H9 (cell line): ENCODE measurements around the gene SMAD6. TPM values are rescaled to one million over a fixed set of nuclear protein-coding genes. Genes with fewer than 3 reads are reported as not detected.

Experiments
- DNase-seq: peaks from one replicate; pipeline ENCODE4 v3.0.0-alpha.2; 2017
- H2AFZ ChIP-seq: one replicate; pipeline ENCODE4 v1.6.1; 2013; ENCODE audit warnings: mild to moderate bottlenecking, low read length, control low read depth, moderate library complexity
- H2AK5ac ChIP-seq: 2 replicates; pipeline ENCODE4 v1.6.1; 2013; ENCODE audit warnings: low read length, control low read depth, mixed read lengths; ENCODE audit not compliant: insufficient read length
- H2BK120ac ChIP-seq: one replicate; pipeline ENCODE4 v1.6.1; 2013; ENCODE audit warnings: low read depth, mild to moderate bottlenecking, low read length, control low read depth, inconsistent platforms; ENCODE audit not compliant: poor library complexity, severe bottlenecking
- H2BK12ac ChIP-seq: 2 replicates; pipeline ENCODE4 v1.6.1; 2013; ENCODE audit warnings: low read length, control low read depth, mixed read lengths, low read depth; ENCODE audit not compliant: insufficient read length
- H2BK15ac ChIP-seq: 2 replicates; pipeline ENCODE4 v1.6.1; 2013; ENCODE audit warnings: low read depth, low read length, control low read depth
- H2BK20ac ChIP-seq: one replicate; pipeline ENCODE4 v1.6.1; 2013; ENCODE audit warnings: low read depth, mild to moderate bottlenecking, low read length, control low read depth, inconsistent platforms; ENCODE audit not compliant: poor library complexity, severe bottlenecking
- H2BK5ac ChIP-seq: 2 replicates; pipeline ENCODE4 v1.6.1; 2013; ENCODE audit warnings: low read length, control low read depth, mixed read lengths; ENCODE audit not compliant: insufficient read length
- H3K14ac ChIP-seq: 2 replicates; pipeline ENCODE4 v1.6.1; 2013; ENCODE audit warnings: low read length, control low read depth; ENCODE audit not compliant: insufficient read depth
- H3K18ac ChIP-seq: 2 replicates; pipeline ENCODE4 v1.6.1; 2013; ENCODE audit warnings: low read depth, mild to moderate bottlenecking, mixed read lengths, low read length, control low read depth; ENCODE audit not compliant: insufficient read length
- H3K23ac ChIP-seq: 2 replicates; pipeline ENCODE4 v1.6.1; 2013; ENCODE audit warnings: low read length, control low read depth, mixed read lengths, low read depth; ENCODE audit not compliant: insufficient read length
- H3K23me2 ChIP-seq: 2 replicates; pipeline ENCODE4 v1.6.1; 2013; ENCODE audit warnings: low read depth, mild to moderate bottlenecking, mixed read lengths, low read length, control low read depth; ENCODE audit not compliant: insufficient read length, poor library complexity, severe bottlenecking
- H3K27ac ChIP-seq: 2 replicates; pipeline ENCODE4 v1.5.1; 2013; ENCODE audit warnings: low read length, control low read depth, mixed read lengths, low read depth; ENCODE audit not compliant: insufficient read length
- H3K27me3 ChIP-seq: 2 replicates; pipeline ENCODE4 v1.6.1; 2013; ENCODE audit warnings: low read length, control low read depth, inconsistent platforms; ENCODE audit not compliant: insufficient read depth
- H3K4ac ChIP-seq: 2 replicates; pipeline ENCODE4 v1.6.1; 2013; ENCODE audit warnings: low read depth, mild to moderate bottlenecking, control low read depth, inconsistent platforms, low read length, moderate library complexity
- H3K4me1 ChIP-seq: 2 replicates; pipeline ENCODE4 v1.6.1; 2013; ENCODE audit warnings: low read length, control low read depth, inconsistent platforms; ENCODE audit not compliant: insufficient read depth
- H3K4me2 ChIP-seq: 2 replicates; pipeline ENCODE4 v1.6.1; 2013; ENCODE audit warnings: low read length, control low read depth, mixed read lengths; ENCODE audit not compliant: insufficient read length, insufficient read depth
- H3K56ac ChIP-seq: 2 replicates; pipeline ENCODE4 v1.6.1; 2013; ENCODE audit warnings: low read depth, mild to moderate bottlenecking, mixed read lengths, low read length, control low read depth; ENCODE audit not compliant: insufficient read length
- H3K79me1 ChIP-seq: 2 replicates; pipeline ENCODE4 v1.6.1; 2013; ENCODE audit warnings: low read depth, mild to moderate bottlenecking, moderate library complexity, low read length, control low read depth, inconsistent platforms; ENCODE audit not compliant: insufficient read depth, poor library complexity, severe bottlenecking
- H3K79me2 ChIP-seq: 2 replicates; pipeline ENCODE4 v1.6.1; 2013; ENCODE audit warnings: low read length, control low read depth, inconsistent platforms; ENCODE audit not compliant: insufficient read depth
- H3K9ac ChIP-seq: 2 replicates; pipeline ENCODE4 v1.6.1; 2013; ENCODE audit warnings: low read length, control low read depth, mixed read lengths; ENCODE audit not compliant: insufficient read length; ENCODE audit errors: extremely low read depth
- H3K9me3 ChIP-seq: one replicate; pipeline ENCODE4 v1.6.1; 2013; ENCODE audit warnings: low read depth, low read length, inconsistent platforms; ENCODE audit not compliant: control insufficient read depth
- H3T11ph ChIP-seq: one replicate; pipeline ENCODE4 v1.6.1; 2013; ENCODE audit warnings: mild to moderate bottlenecking, low read length, control low read depth, inconsistent platforms
- H4K20me1 ChIP-seq: one replicate; pipeline ENCODE4 v1.6.1; 2013; ENCODE audit not compliant: control insufficient read depth, insufficient read length, insufficient read depth
- H4K5ac ChIP-seq: 2 replicates; pipeline ENCODE4 v1.6.1; 2013; ENCODE audit warnings: low read depth, mild to moderate bottlenecking, mixed read lengths, low read length, control low read depth; ENCODE audit not compliant: insufficient read length
- H4K8ac ChIP-seq: replicated peaks from 2 replicates; pipeline ENCODE4 v1.6.1; 2013; ENCODE audit warnings: low read length, control low read depth, mixed read lengths, low read depth; ENCODE audit not compliant: insufficient read length
- H4K91ac ChIP-seq: 2 replicates; pipeline ENCODE4 v1.6.1; 2013; ENCODE audit warnings: low read depth, mild to moderate bottlenecking, moderate library complexity, mixed read lengths, low read length, control low read depth; ENCODE audit not compliant: insufficient read length
- H3K27ac Mint-ChIP-seq, 3 experiments: 2 replicates in 2 of 3; 3 replicates in 1 of 3; pipeline ENCODE4 v1.8.0; 2020 to 2021; ENCODE audit warnings: mixed read lengths in 3 of 3, mild to moderate bottlenecking in 1 of 3, moderate library complexity in 1 of 3
- H3K27me3 Mint-ChIP-seq: 2 replicates; pipeline ENCODE4 v1.8.0; 2021; ENCODE audit warnings: low read depth, mild to moderate bottlenecking, moderate library complexity, mixed read lengths
- H3K36me3 Mint-ChIP-seq, 3 experiments: 2 replicates in 2 of 3; 3 replicates in 1 of 3; pipeline ENCODE4 v1.8.0; 2020 to 2021; ENCODE audit warnings: low read depth in 3 of 3, mixed read lengths in 3 of 3; ENCODE audit not compliant: insufficient read depth in 1 of 3
- H3K4me1 Mint-ChIP-seq, 2 experiments: 2 replicates each; pipeline ENCODE4 v1.8.0; 2020; ENCODE audit warnings: mixed read lengths in 2 of 2
- H3K4me3 Mint-ChIP-seq, 2 experiments: 2 replicates in 1 of 2; 3 replicates in 1 of 2; pipeline ENCODE4 v1.8.0; 2020 to 2021; ENCODE audit warnings: mild to moderate bottlenecking in 2 of 2, mixed read lengths in 2 of 2, moderate library complexity in 1 of 2
- H3K9me3 Mint-ChIP-seq, 2 experiments: 2 replicates in 1 of 2; 3 replicates in 1 of 2; pipeline ENCODE4 v1.8.0; 2020; ENCODE audit warnings: mild to moderate bottlenecking in 2 of 2, mixed read lengths in 2 of 2, moderate library complexity in 1 of 2
- CTCF ChIP-seq: fragments of 200-600 bp; sonication (generic); conservative IDR thresholded peaks from 3 replicates; pipeline ENCODE4 v1.8.0; 2021; ENCODE audit warnings: antibody characterized with exemption, mild to moderate bottlenecking
- WGBS: extraction: QIAGEN DNeasy Blood & Tissue Kit; methylation state at CpG from one replicate; pipeline ENCODE4 v1.1.7; 2013; ENCODE audit warnings: missing lambda C conversion rate, low lambda C conversion rate, mixed read lengths; ENCODE audit not compliant: insufficient read length; ENCODE audit errors: extremely low coverage; 5-methylcytosine and 5-hydroxymethylcytosine counted together
- total RNA-seq: library from RNA; stranded (reverse); gene quantifications from 2 replicates; pipeline ENCODE4 v1.2.1, GENCODE V29; 2021

Gene SMAD6
- total RNA-seq, 1 experiment from 2014 or later: 6.0 TPM

- Mint-ChIP-seq H3K36me3 (peaks cover 0 to 9% (median 7%) of the 10 kb centered on the region in 3 experiments; a peak in 5 of 7 replicates), H3K4me1 (peaks cover 25 to 36% of the 10 kb centered on the region in 2 experiments), H3K27ac (no peak overlapping the region), H3K4me3 (no peak overlapping the region), H3K27me3 (peaks cover 21% of the 10 kb centered on the region), H3K9me3 (peaks cover 0 to 1% of the 10 kb centered on the region in 2 experiments; a peak in 1 of 5 replicates)
- no peak overlapping the region for H3T11ph ChIP-seq
- H3K27me3 ChIP-seq: peaks cover 14% of the 10 kb centered on the region
- no peaks in the 10 kb centered on the region for H4K20me1 ChIP-seq
- no peak for DNase-seq
- H3K14ac ChIP-seq: no peak overlapping the region
- H3K4me2 ChIP-seq: no peak overlapping the region
- H3K9me3 ChIP-seq: no peaks in the 10 kb centered on the region
- no peak overlapping the region for H3K27ac ChIP-seq
- H3K79me1 ChIP-seq: no peaks in the 10 kb centered on the region
- H3K4ac ChIP-seq: no peak overlapping the region
- no peak overlapping the region for H3K9ac ChIP-seq
- no peak for TF ChIP-seq CTCF
- H2BK15ac ChIP-seq: no peak overlapping the region
- no peak overlapping the region for H2BK5ac ChIP-seq
- H2AFZ ChIP-seq: no peak overlapping the region
- H4K8ac ChIP-seq: no peak overlapping the region
- no peak overlapping the region for H4K5ac ChIP-seq
- no peak overlapping the region for H4K91ac ChIP-seq
- H3K56ac ChIP-seq: no peak overlapping the region
- H3K23me2 ChIP-seq: peaks cover 2% of the 10 kb centered on the region
- no peak overlapping the region for H2BK12ac ChIP-seq
- no peaks in the 10 kb centered on the region for H3K79me2 ChIP-seq
- H3K23ac ChIP-seq: no peak overlapping the region
- no CpG with 5 or more reads among the region's 7 CpGs for WGBS
- no peak overlapping the region for H2AK5ac ChIP-seq
- H2BK120ac ChIP-seq: no peak overlapping the region
- H3K18ac ChIP-seq: no peak overlapping the region
- no peak overlapping the region for H2BK20ac ChIP-seq
- 0 out of 2 replicates have a peak, but pooled peaks cover 2% of the 10 kb centered on the region for H3K4me1 ChIP-seq
Measured at GRCh38 chr15:66708389-66708788, 6.4 kb downstream of the SMAD6 start.
